CD14-positive monocyte (primary cell): ENCODE data around the gene GRM8. TPM values are rescaled to one million over a fixed set of nuclear protein-coding genes. Genes with fewer than 3 reads are reported as not detected.
"Not testable (repeated sequence)": the region's sequence is repeated elsewhere in the genome, so short reads cannot be mapped to it uniquely, and the experiment has no call there.

Source experiments
- DNase-seq, 3 donors: peaks; one replicate each; pipeline ENCODE4 v3.0.0-alpha.2; 2011 to 2022
- H2AFZ ChIP-seq: 2 replicates; pipeline ENCODE4 v1.6.0; 2012; ENCODE audit warnings: mild to moderate bottlenecking, low read depth, low read length, inconsistent platforms; ENCODE audit not compliant: insufficient read depth, poor library complexity, severe bottlenecking
- H3K27ac ChIP-seq, 2 donors: 1 replicate in 1 of 2; 2 replicates in 1 of 2; pipeline ENCODE4 v1.5.1; 2012 to 2013; ENCODE audit warnings: low read length in 2 of 2, control low read depth in 1 of 2, inconsistent platforms in 1 of 2, low read depth in 1 of 2, mild to moderate bottlenecking in 1 of 2
- H3K27me3 ChIP-seq, 2 donors: one replicate each; pipeline versions ENCODE4 v1.6.0 to v1.6.1; 2011 to 2013; ENCODE audit warnings: low read length in 2 of 2; ENCODE audit not compliant: control insufficient read depth in 2 of 2, insufficient read depth in 2 of 2
- H3K36me3 ChIP-seq, 2 donors: replicated peaks in 1 of 2; 1 replicate in 1 of 2; 2 replicates in 1 of 2; pipeline versions ENCODE4 v1.5.1 to v1.6.1; 2012 to 2013; ENCODE audit warnings: low read length in 2 of 2, control low read depth in 1 of 2, inconsistent platforms in 1 of 2, mild to moderate bottlenecking in 1 of 2; ENCODE audit not compliant: insufficient read depth in 2 of 2, control insufficient read depth in 1 of 2
- H3K4me1 ChIP-seq, 2 donors: 1 replicate in 1 of 2; 2 replicates in 1 of 2; pipeline versions ENCODE4 v1.5.1 to v1.6.1; 2012 to 2013; ENCODE audit warnings: low read length in 2 of 2, control low read depth in 1 of 2, inconsistent platforms in 1 of 2, mild to moderate bottlenecking in 1 of 2, moderate library complexity in 1 of 2; ENCODE audit not compliant: insufficient read depth in 2 of 2, control insufficient read depth in 1 of 2
- H3K4me2 ChIP-seq: replicated peaks from 2 replicates; pipeline ENCODE3; 2012; ENCODE audit warnings: low read length, moderate library complexity, mild to moderate bottlenecking; ENCODE audit not compliant: poor library complexity, severe bottlenecking; ENCODE audit errors: extremely low read depth
- H3K4me3 ChIP-seq, 3 experiments: fragments of 200-600 bp in 1 of 3; sonication (generic) in 1 of 3; replicated peaks in 1 of 3; 1 replicate in 2 of 3; 2 replicates in 1 of 3; pipeline ENCODE4 v1.5.1; 2011 to 2013; ENCODE audit warnings: low read length in 3 of 3, mild to moderate bottlenecking in 3 of 3, control low read depth in 2 of 3, low read depth in 2 of 3, inconsistent platforms in 1 of 3, moderate library complexity in 1 of 3
- H3K79me2 ChIP-seq: 2 replicates; pipeline ENCODE4 v1.6.0; 2012; ENCODE audit warnings: mild to moderate bottlenecking, control low read depth, inconsistent platforms, low read length, moderate library complexity; ENCODE audit not compliant: insufficient read depth
- H3K9ac ChIP-seq: 2 replicates; pipeline ENCODE4 v1.6.0; 2017; ENCODE audit warnings: low read length, mild to moderate bottlenecking; ENCODE audit not compliant: insufficient read depth, poor library complexity, severe bottlenecking
- H3K9me3 ChIP-seq, 2 donors: replicated peaks in 1 of 2; 1 replicate in 1 of 2; 2 replicates in 1 of 2; pipeline versions ENCODE4 v1.5.1 to v1.6.1; 2012 to 2013; ENCODE audit warnings: low read length in 2 of 2, control low read depth in 1 of 2; ENCODE audit not compliant: control insufficient read depth in 1 of 2, insufficient read depth in 1 of 2
- H4K20me1 ChIP-seq: 2 replicates; pipeline ENCODE4 v1.6.0; 2012; ENCODE audit warnings: mild to moderate bottlenecking, low read length, control low read depth, moderate library complexity; ENCODE audit not compliant: insufficient read depth
- H3K27ac Mint-ChIP-seq, 7 donors: one replicate each; pipeline ENCODE4 v1.8.0; 2020; ENCODE audit warnings: mild to moderate bottlenecking in 7 of 7, mixed read lengths in 7 of 7, moderate library complexity in 6 of 7, inconsistent platforms in 2 of 7
- H3K27me3 Mint-ChIP-seq, 3 donors: one replicate each; pipeline ENCODE4 v1.8.0; 2021 to 2022; ENCODE audit warnings: low read depth in 3 of 3, mild to moderate bottlenecking in 3 of 3, mixed read lengths in 3 of 3, moderate library complexity in 3 of 3, inconsistent platforms in 1 of 3
- H3K36me3 Mint-ChIP-seq, 2 donors: one replicate each; pipeline ENCODE4 v1.8.0; 2020; ENCODE audit warnings: mixed read lengths in 2 of 2, inconsistent platforms in 1 of 2, mild to moderate bottlenecking in 1 of 2
- H3K4me1 Mint-ChIP-seq: one replicate; pipeline ENCODE4 v1.8.0; 2020; ENCODE audit warnings: mild to moderate bottlenecking, mixed read lengths
- H3K4me3 Mint-ChIP-seq, 2 donors: one replicate each; pipeline ENCODE4 v1.8.0; 2020; ENCODE audit warnings: mild to moderate bottlenecking in 2 of 2, mixed read lengths in 2 of 2, moderate library complexity in 1 of 2
- H3K9me3 Mint-ChIP-seq, 7 donors: one replicate each; pipeline ENCODE4 v1.8.0; 2020 to 2022; ENCODE audit warnings: mixed read lengths in 7 of 7, mild to moderate bottlenecking in 6 of 7, moderate library complexity in 6 of 7, inconsistent platforms in 2 of 7
- CTCF ChIP-seq: fragments of 200-600 bp; IDR thresholded peaks from one replicate; pipeline ENCODE4 v1.8.0; 2022; ENCODE audit warnings: antibody characterized with exemption, mild to moderate bottlenecking
- WGBS: methylation state at CpG from one replicate; pipeline ENCODE4 v1.1.5; 2013; ENCODE audit warnings: missing lambda C conversion rate; ENCODE audit not compliant: insufficient coverage; 5-methylcytosine and 5-hydroxymethylcytosine counted together
- intact Hi-C, 2 donors: fragments of 100-400 bp; cut with micrococcal nuclease; formaldehyde crosslinking; loops; one replicate each; pipeline versions ENCODE4 v1.15.0 to v1.15.1; 2023
- polyA plus RNA-seq, 3 donors: library from polyadenylated mRNA; depleted of rRNA in 1 of 3; unstranded in 2 of 3; stranded (reverse) in 1 of 3; fragments of 300-500 nt in 2 of 3; fragments of >200 nt in 1 of 3; fragmentation: Illumina TruSeq in 2 of 3; gene quantifications; 1 replicate in 2 of 3; 2 replicates in 1 of 3; pipeline ENCODE4 v1.2.3, GENCODE V29; 2012 to 2021

The GRM8 gene
- polyA plus RNA-seq, 3 donors, result not detected

GRCh38 chr7:126930166-126930565, 322.6 kb downstream of the GRM8 start:
- peaks cover 0 to 6% (median 2%) of the 10 kb centered on the region in 7 donors for H3K9me3 Mint-ChIP-seq
- Histone ChIP-seq H3K79me2 (no peaks in the 10 kb centered on the region), H2AFZ (no peak overlapping the region), H4K20me1 (no peaks in the 10 kb centered on the region), H3K9ac (no peak overlapping the region), H3K4me1 (no peaks in the 10 kb centered on the region), H3K4me3 (no peak overlapping the region), H3K4me2 (no peak overlapping the region), H3K36me3 (no peaks in the 10 kb centered on the region), H3K9me3 (no peaks in the 10 kb centered on the region), H3K27ac (no peak overlapping the region), H3K27me3 (no peaks in the 10 kb centered on the region)
- WGBS, result no CpG with 5 or more reads among the region's 2 CpGs
- peaks cover 0 to 3% (median 2%) of the 10 kb centered on the region in 3 donors for H3K27me3 Mint-ChIP-seq
- DNase-seq, result no peak
- no peak overlapping the region for H3K27ac Mint-ChIP-seq
- intact Hi-C loops, result no loop called here
- H3K4me3 Mint-ChIP-seq, result no peak overlapping the region
- no peak for TF ChIP-seq CTCF
- H3K4me1 Mint-ChIP-seq, result no peaks in the 10 kb centered on the region
- H3K36me3 Mint-ChIP-seq, result no peaks in the 10 kb centered on the region

GRCh38 chr7:126924477-126924876, 328.3 kb downstream of the GRM8 start:
- no peak overlapping the region for H3K4me3 ChIP-seq
- H3K9ac ChIP-seq, result no peak overlapping the region
- no peaks in the 10 kb centered on the region for H3K27me3 ChIP-seq
- no peak overlapping the region for H3K4me3 Mint-ChIP-seq
- no peaks in the 10 kb centered on the region for H3K4me1 ChIP-seq
- H3K9me3 ChIP-seq, result no peaks in the 10 kb centered on the region
- TF ChIP-seq CTCF, result no peak
- H4K20me1 ChIP-seq, result no peaks in the 10 kb centered on the region
- no peaks in the 10 kb centered on the region for H3K79me2 ChIP-seq
- H3K36me3 Mint-ChIP-seq, result no peaks in the 10 kb centered on the region
- peaks cover 0 to 2% (median 0%) of the 10 kb centered on the region in 3 donors for H3K27me3 Mint-ChIP-seq
- H2AFZ ChIP-seq, result no peak overlapping the region
- no peak overlapping the region for H3K4me2 ChIP-seq
- H3K4me1 Mint-ChIP-seq, result no peaks in the 10 kb centered on the region
- no peak overlapping the region for H3K27ac ChIP-seq
- no peaks in the 10 kb centered on the region for H3K36me3 ChIP-seq
- intact Hi-C loops, result no loop called here
- DNase-seq, result no peak
- no CpG with 5 or more reads among the region's 2 CpGs for WGBS
- H3K27ac Mint-ChIP-seq, result no peak overlapping the region
- H3K9me3 Mint-ChIP-seq, result peaks cover 0 to 6% (median 2%) of the 10 kb centered on the region in 7 donors

GRCh38 chr7:126911627-126912026, 341.1 kb downstream of the GRM8 start:
- H4K20me1 ChIP-seq, H3K27ac Mint-ChIP-seq, H3K4me2 ChIP-seq, H3K36me3 Mint-ChIP-seq, H2AFZ ChIP-seq, H3K9ac ChIP-seq, H3K27me3 ChIP-seq, H3K4me1 Mint-ChIP-seq, H3K9me3 Mint-ChIP-seq, intact Hi-C loops, H3K4me3 Mint-ChIP-seq, H3K4me1 ChIP-seq, H3K79me2 ChIP-seq, H3K9me3 ChIP-seq, H3K36me3 ChIP-seq, H3K27ac ChIP-seq, H3K4me3 ChIP-seq, DNase-seq, H3K27me3 Mint-ChIP-seq: not testable (repeated sequence)
- no CpG with 5 or more reads among the region's 4 CpGs for whole genome bisulfite sequencing

GRCh38 chr7:126908564-126908963, 344.2 kb downstream of the GRM8 start:
- H3K27me3 Mint-ChIP-seq, DNase-seq, H3K27me3 ChIP-seq, H4K20me1 ChIP-seq, H2AFZ ChIP-seq, H3K4me3 Mint-ChIP-seq, H3K4me3 ChIP-seq, H3K9me3 Mint-ChIP-seq, H3K4me1 ChIP-seq, intact Hi-C loops, H3K9me3 ChIP-seq, H3K9ac ChIP-seq, H3K79me2 ChIP-seq, H3K4me1 Mint-ChIP-seq, H3K27ac Mint-ChIP-seq, H3K4me2 ChIP-seq, H3K36me3 Mint-ChIP-seq, H3K27ac ChIP-seq, H3K36me3 ChIP-seq: not testable (repeated sequence)
